Endothelial cell of umbilical vein (primary cell): ENCODE results near the gene EIF2B5. TPM values are rescaled to one million over a fixed set of nuclear protein-coding genes. Genes with fewer than 3 reads are reported as not detected.
"Not testable (repeated sequence)": the region's sequence is repeated elsewhere in the genome, so short reads cannot be mapped to it uniquely, and the experiment has no call there.

Source experiments
- BruUV-seq: library from RNA; stranded (reverse); fragments of 400-500 nt; replicated peaks from 2 replicates; lab custom pipeline; 2021; lab: Mats Ljungman, UMichigan
- CTCF ChIA-PET: fragments of 300-600, 350-600 bp; sonication (Branson Sonifier 250); formaldehyde crosslinking; loops from one replicate; lab custom pipeline; 2021; ENCODE audit warnings: antibody characterized with exemption, inconsistent platforms; lab: Charles Lee
- POLR2A ChIA-PET: fragments of 300-600, 350-600 bp; sonication (Branson Sonifier 250); formaldehyde crosslinking; loops from one replicate; lab custom pipeline; 2021; ENCODE audit warnings: antibody characterized with exemption, inconsistent platforms; lab: Charles Lee
- DNase-seq: peaks from one replicate; pipeline ENCODE4 v3.0.0-alpha.2; 2011; ENCODE audit warnings: low read depth, low spot score
- FAIRE-seq: peaks from 2 replicates; lab custom pipeline; 2011; peaks lifted over from hg19 to GRCh38; lab: Jason Lieb, UNC
- H2AFZ ChIP-seq: 2 replicates; pipeline ENCODE4 v1.6.0; 2012; ENCODE audit warnings: low read depth, low read length, control low read depth, inconsistent platforms
- H3K27ac ChIP-seq: 2 replicates; pipeline ENCODE4 v1.5.1; 2011; ENCODE audit warnings: low read depth, mild to moderate bottlenecking, control low read depth, low read length, moderate library complexity; ENCODE audit not compliant: insufficient read depth
- H3K27me3 ChIP-seq, 2 experiments: 2 replicates each; pipeline versions ENCODE4 v1.6.0 to v1.6.1; 2011; ENCODE audit warnings: low read length in 2 of 2, mixed read lengths in 1 of 2; ENCODE audit not compliant: control insufficient read depth in 2 of 2, insufficient read depth in 2 of 2
- H3K36me3 ChIP-seq, 2 experiments: 2 replicates in 1 of 2; 3 replicates in 1 of 2; pipeline ENCODE4 v1.5.1; 2011; ENCODE audit warnings: low read length in 2 of 2, mild to moderate bottlenecking in 1 of 2, moderate library complexity in 1 of 2; ENCODE audit not compliant: control insufficient read depth in 2 of 2, insufficient read depth in 2 of 2; ENCODE audit errors: extremely low read depth in 1 of 2
- H3K4me1 ChIP-seq: 3 replicates; pipeline ENCODE4 v1.5.1; 2011; ENCODE audit warnings: mild to moderate bottlenecking, low read length; ENCODE audit not compliant: control insufficient read depth, insufficient read depth; ENCODE audit errors: extremely low read depth
- H3K4me2 ChIP-seq: 2 replicates; pipeline ENCODE4 v1.6.1; 2011; ENCODE audit warnings: low read length, control low read depth, mixed read lengths; ENCODE audit not compliant: insufficient read depth
- H3K4me3 ChIP-seq, 3 experiments: fragments of 200-600 bp in 1 of 3; sonication (generic), shearing (Covaris generic) in 1 of 3; replicated peaks in 1 of 3; 2 replicates each; pipeline ENCODE4 v1.5.1; 2011 to 2016; ENCODE audit warnings: control low read depth in 3 of 3, low read length in 3 of 3, mild to moderate bottlenecking in 2 of 3, inconsistent platforms in 1 of 3, low read depth in 1 of 3, moderate library complexity in 1 of 3; ENCODE audit not compliant: insufficient read depth in 1 of 3
- H3K79me2 ChIP-seq: 2 replicates; pipeline ENCODE4 v1.6.0; 2012; ENCODE audit warnings: low read length, inconsistent platforms; ENCODE audit not compliant: control insufficient read depth, insufficient read depth
- H3K9ac ChIP-seq: replicated peaks from 2 replicates; pipeline ENCODE3; 2011; ENCODE audit warnings: low read length, control low read depth; ENCODE audit not compliant: insufficient read depth; ENCODE audit errors: extremely low read depth
- H3K9me1 ChIP-seq: replicated peaks from 3 replicates; pipeline ENCODE4 v1.6.0; 2011; ENCODE audit warnings: mild to moderate bottlenecking, low read length; ENCODE audit not compliant: control insufficient read depth, insufficient read depth; ENCODE audit errors: extremely low read depth
- H3K9me3 ChIP-seq: replicated peaks from 2 replicates; pipeline ENCODE4 v1.5.1; 2012; ENCODE audit warnings: low read length, inconsistent platforms; ENCODE audit not compliant: control insufficient read depth, insufficient read depth
- H4K20me1 ChIP-seq: replicated peaks from 2 replicates; pipeline ENCODE3; 2011; ENCODE audit warnings: mild to moderate bottlenecking, low read length; ENCODE audit not compliant: control insufficient read depth, insufficient read depth; ENCODE audit errors: extremely low read depth
- POLR2A ChIP-seq: IDR thresholded peaks from 2 replicates; pipeline ENCODE4 v1.6.1; 2012; ENCODE audit warnings: low read depth, mild to moderate bottlenecking, control low read depth, low read length
- POLR2AphosphoS5 ChIP-seq: IDR thresholded peaks from 2 replicates; pipeline ENCODE4 v1.6.1; 2012; ENCODE audit warnings: low read depth, mild to moderate bottlenecking, control low read depth, low read length, moderate library complexity; ENCODE audit not compliant: insufficient read depth
- dilution Hi-C: fragments of 300-500 bp; cut with MboI; formaldehyde crosslinking; loops from one replicate; pipeline ENCODE4 v1.15.0; 2019; ENCODE audit warnings: low sequenced_read_pairs; ENCODE audit not compliant: extremely low pct_ligation_motif_present
- intact Hi-C: fragments of 100-400 bp; cut with micrococcal nuclease; formaldehyde crosslinking; loops from one replicate; pipeline ENCODE4 v1.10.0; 2022
- polyA plus RNA-seq, 4 experiments: library from polyadenylated mRNA; depleted of rRNA in 3 of 4; stranded (reverse) in 3 of 4; unstranded in 1 of 4; fragments of >200 nt; gene quantifications; 2 replicates each; pipeline versions ENCODE4 v1.2.1 to v1.2.3, GENCODE V29; 2011 to 2012; ENCODE audit warnings: missing spikeins in 1 of 4
- total RNA-seq: library from RNA; stranded (reverse); gene quantifications from 2 replicates; pipeline ENCODE4 v1.2.3, GENCODE V29; 2021
- TF ChIP-seq, protein P1 (sequence below), 2 donors: IDR thresholded peaks; 1 replicate in 1 of 2; 2 replicates in 1 of 2; pipeline ENCODE4 v1.5.1; 2011; ENCODE audit warnings: low read length in 2 of 2, mild to moderate bottlenecking in 2 of 2, moderate library complexity in 2 of 2, control low read depth in 1 of 2, inconsistent platforms in 1 of 2, low read depth in 1 of 2; ENCODE audit not compliant: insufficient read depth in 1 of 2; ENCODE audit errors: extremely low read depth in 1 of 2

EIF2B5 gene
- total and polyA plus RNA-seq, 2 donors (not counting 3 experiments of a cell fraction or from before 2014, with no cell fraction given) = 42.7 to 44.7 TPM

DNA sequence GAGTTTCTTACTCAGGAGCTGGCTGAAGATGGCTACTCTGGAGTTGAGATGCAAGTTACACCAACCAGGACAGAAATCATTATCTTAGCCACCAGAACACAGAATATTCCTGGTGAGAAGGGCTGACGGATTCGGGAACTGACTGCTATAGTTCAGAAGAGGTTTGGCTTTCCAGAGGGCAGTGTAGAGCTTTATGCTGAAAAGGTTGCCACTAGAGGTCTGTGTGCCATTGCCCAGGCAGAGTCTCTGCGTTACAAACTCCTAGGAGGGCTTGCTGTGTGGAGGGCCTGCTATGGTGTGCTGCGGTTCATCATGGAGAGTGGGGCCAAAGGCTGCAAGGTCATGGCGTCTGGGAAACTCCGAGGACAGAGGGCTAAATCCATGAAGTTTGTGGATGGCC, 14.6 kb downstream of the EIF2B5 start:
- H3K27me3 ChIP-seq, dilution Hi-C loops, POLR2A ChIA-PET, H3K9me1 ChIP-seq, DNase-seq, H3K9me3 ChIP-seq, intact Hi-C loops, FAIRE-seq, H3K27ac ChIP-seq, H3K4me1 ChIP-seq, H3K9ac ChIP-seq, H3K4me2 ChIP-seq, H3K4me3 ChIP-seq, H2AFZ ChIP-seq, H3K79me2 ChIP-seq, H4K20me1 ChIP-seq, BruUV-seq: not testable (repeated sequence)
- peaks cover 5 to 11% of the 10 kb centered on the region in 2 experiments for H3K36me3 ChIP-seq
- TF ChIP-seq, protein P1, sequence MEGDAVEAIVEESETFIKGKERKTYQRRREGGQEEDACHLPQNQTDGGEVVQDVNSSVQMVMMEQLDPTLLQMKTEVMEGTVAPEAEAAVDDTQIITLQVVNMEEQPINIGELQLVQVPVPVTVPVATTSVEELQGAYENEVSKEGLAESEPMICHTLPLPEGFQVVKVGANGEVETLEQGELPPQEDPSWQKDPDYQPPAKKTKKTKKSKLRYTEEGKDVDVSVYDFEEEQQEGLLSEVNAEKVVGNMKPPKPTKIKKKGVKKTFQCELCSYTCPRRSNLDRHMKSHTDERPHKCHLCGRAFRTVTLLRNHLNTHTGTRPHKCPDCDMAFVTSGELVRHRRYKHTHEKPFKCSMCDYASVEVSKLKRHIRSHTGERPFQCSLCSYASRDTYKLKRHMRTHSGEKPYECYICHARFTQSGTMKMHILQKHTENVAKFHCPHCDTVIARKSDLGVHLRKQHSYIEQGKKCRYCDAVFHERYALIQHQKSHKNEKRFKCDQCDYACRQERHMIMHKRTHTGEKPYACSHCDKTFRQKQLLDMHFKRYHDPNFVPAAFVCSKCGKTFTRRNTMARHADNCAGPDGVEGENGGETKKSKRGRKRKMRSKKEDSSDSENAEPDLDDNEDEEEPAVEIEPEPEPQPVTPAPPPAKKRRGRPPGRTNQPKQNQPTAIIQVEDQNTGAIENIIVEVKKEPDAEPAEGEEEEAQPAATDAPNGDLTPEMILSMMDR (IDR thresholded peaks at IDR 0.05; ENCODE audit: extremely low read depth in 1 of 2, insufficient read depth in 1 of 2, low read depth in 1 of 2, low read length in 2 of 2) = peak in 1 of 2 donors; percentile 37
- CTCF ChIA-PET = interaction anchor here (1.0 to 1.1 kb wide), 2 partner anchors 15 to 254 kb away, joined by 3 to 4 read pairs; partner anchors contain the start of gene EIF2B5

DNA sequence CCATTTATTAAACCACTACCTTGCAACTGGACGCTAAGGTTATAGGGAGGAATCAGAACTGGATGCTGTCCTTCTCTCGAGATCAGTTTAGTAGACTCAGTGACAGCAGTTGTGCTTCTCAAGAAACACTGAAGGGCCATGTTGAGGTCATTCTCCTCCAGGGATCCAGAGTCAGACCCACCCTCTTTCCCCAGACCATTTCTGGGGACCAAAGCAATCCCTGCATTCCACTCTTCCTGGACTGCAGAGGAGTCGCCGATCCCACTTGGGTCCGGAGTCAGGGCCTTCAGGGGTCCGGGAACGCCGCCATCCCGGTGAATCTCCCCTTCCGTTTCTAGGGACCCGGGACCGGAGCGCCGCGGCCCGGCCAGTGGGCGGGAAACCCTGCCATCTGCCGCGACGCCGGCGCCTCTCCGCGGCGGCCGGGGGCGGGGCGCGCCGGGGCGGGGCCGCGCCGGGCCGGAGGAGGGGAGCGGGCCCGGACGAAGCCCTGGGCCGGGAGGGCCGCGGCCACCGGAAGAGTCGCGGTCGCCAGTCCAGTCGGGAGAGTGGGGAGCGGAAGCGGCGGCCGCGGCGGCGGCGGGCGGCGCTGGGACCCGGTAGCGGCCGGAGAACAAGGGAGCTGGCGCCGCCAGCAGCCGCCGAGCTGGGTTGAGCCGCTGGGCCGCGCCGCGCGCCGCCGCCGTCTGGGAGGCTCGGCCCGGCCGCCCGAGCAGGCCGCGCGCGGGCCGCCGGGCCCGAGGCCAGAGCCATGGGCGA, 19.9 kb downstream of the EIF2B5 start, which contains the start of gene DVL3:
Gene DVL3 (plus strand): TSS at position 493 of the 759 bp plus-strand sequence. CDS start 259 bp downstream, at position 752.
- H3K27ac ChIP-seq = peak within 1 kb of the TSS; percentile 25
- peaks cover 17% of the 10 kb centered on the region for H3K4me1 ChIP-seq
- H3K9me3 ChIP-seq = no peaks in the 10 kb centered on the region
- peak within 1 kb of the TSS; percentile 78 to 87 (median 83) for H3K4me3 ChIP-seq
- no TSS peak for BruUV-seq
- TF ChIP-seq, protein P1 (IDR thresholded peaks at IDR 0.05; ENCODE audit: extremely low read depth in 1 of 2, insufficient read depth in 1 of 2, low read depth in 1 of 2, low read length in 2 of 2) = no peak
- TF ChIP-seq POLR2AphosphoS5 = peak; percentile 42
- TF ChIP-seq POLR2A = peak; percentile 61
- no peaks in the 10 kb centered on the region for H3K27me3 ChIP-seq
- H3K4me2 ChIP-seq = peak within 1 kb of the TSS; percentile 97
- peak; percentile 40 for DNase-seq
- H3K79me2 ChIP-seq = peaks cover 40% of the 10 kb centered on the region
- peak within 1 kb of the TSS; percentile 80 for H3K9ac ChIP-seq
- intact Hi-C loops = loop anchor here (1.0 kb wide), 1 partner anchor 20 kb away; the partner anchor contains the start of gene EIF2B5
- H3K9me1 ChIP-seq = no peaks in the 10 kb centered on the region
- ChIA-PET CTCF (interaction anchor here (0.7 to 2.6 kb wide), 6 partner anchors 10 to 251 kb away, joined by 3 to 11 read pairs (median 4); partner anchors contain the start of genes ABCF3, AP2M1 and EIF2B5), POLR2A (interaction anchor here (0.8 kb wide), 1 partner anchor 173 kb away, joined by 8 read pairs; no protein-coding TSS in a partner anchor)
- peak within 1 kb of the TSS; percentile 83 for H2AFZ ChIP-seq
- FAIRE-seq = peak; percentile 70
- no peaks in the 10 kb centered on the region for H4K20me1 ChIP-seq
- dilution Hi-C loops = no loop called here
- H3K36me3 ChIP-seq = no peaks in the 10 kb centered on the region
